Loucy (cell line): Measurements from ENCODE around the gene LNP1.

ENCODE experiments used
- EZH2phosphoT487 ChIP-seq: fragments of 200-600 bp; IDR thresholded peaks from 2 replicates; pipeline ENCODE4 v1.6.1; 2018; ENCODE audit warnings: antibody characterized with exemption, mild to moderate bottlenecking, moderate library complexity, borderline replicate concordance
- TF ChIP-seq, protein P1 (sequence below): fragments of 200-600 bp; sonication (generic); conservative IDR thresholded peaks from 2 replicates; pipeline ENCODE4 v1.5.1; 2014; ENCODE audit warnings: mild to moderate bottlenecking, antibody characterized with exemption, low read length

DNA sequence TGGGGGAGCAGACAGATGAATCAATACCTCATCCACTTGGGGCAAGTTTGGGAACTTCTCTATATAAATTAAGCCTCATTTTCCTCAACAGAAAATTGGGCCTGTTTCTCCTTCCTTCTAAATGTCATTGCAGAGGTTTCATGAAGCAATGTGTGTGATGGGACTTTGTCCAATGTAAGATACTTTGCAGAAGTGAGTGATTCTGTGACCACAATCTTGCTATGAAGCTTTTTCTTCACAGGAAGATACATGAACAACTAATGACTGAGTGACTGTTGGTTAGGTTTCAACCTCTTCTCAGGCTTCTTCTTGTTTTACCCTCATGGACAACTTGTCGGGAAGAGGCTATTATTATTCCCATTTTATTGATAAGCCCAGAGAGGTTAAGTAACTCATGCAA is 102.1 kb downstream of the LNP1 start:
- TF ChIP-seq, protein P1, sequence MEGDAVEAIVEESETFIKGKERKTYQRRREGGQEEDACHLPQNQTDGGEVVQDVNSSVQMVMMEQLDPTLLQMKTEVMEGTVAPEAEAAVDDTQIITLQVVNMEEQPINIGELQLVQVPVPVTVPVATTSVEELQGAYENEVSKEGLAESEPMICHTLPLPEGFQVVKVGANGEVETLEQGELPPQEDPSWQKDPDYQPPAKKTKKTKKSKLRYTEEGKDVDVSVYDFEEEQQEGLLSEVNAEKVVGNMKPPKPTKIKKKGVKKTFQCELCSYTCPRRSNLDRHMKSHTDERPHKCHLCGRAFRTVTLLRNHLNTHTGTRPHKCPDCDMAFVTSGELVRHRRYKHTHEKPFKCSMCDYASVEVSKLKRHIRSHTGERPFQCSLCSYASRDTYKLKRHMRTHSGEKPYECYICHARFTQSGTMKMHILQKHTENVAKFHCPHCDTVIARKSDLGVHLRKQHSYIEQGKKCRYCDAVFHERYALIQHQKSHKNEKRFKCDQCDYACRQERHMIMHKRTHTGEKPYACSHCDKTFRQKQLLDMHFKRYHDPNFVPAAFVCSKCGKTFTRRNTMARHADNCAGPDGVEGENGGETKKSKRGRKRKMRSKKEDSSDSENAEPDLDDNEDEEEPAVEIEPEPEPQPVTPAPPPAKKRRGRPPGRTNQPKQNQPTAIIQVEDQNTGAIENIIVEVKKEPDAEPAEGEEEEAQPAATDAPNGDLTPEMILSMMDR: no peak
- no peak for TF ChIP-seq EZH2phosphoT487
